ENCODE data around the gene PLCXD1.

GRCh38 chrX:349702-350101, 68.5 kb downstream of the PLCXD1 start:
- TF ChIP-seq, protein P1, sequence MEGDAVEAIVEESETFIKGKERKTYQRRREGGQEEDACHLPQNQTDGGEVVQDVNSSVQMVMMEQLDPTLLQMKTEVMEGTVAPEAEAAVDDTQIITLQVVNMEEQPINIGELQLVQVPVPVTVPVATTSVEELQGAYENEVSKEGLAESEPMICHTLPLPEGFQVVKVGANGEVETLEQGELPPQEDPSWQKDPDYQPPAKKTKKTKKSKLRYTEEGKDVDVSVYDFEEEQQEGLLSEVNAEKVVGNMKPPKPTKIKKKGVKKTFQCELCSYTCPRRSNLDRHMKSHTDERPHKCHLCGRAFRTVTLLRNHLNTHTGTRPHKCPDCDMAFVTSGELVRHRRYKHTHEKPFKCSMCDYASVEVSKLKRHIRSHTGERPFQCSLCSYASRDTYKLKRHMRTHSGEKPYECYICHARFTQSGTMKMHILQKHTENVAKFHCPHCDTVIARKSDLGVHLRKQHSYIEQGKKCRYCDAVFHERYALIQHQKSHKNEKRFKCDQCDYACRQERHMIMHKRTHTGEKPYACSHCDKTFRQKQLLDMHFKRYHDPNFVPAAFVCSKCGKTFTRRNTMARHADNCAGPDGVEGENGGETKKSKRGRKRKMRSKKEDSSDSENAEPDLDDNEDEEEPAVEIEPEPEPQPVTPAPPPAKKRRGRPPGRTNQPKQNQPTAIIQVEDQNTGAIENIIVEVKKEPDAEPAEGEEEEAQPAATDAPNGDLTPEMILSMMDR (conservative IDR thresholded peaks at IDR 0.05; ENCODE audit: low read depth, low read length) = no peak
- TF ChIP-seq EZH2 (IDR thresholded peaks at IDR 0.05; ENCODE audit: borderline replicate concordance, low read depth, low read length, poor library complexity, severe bottlenecking) = no peak
